ENCODE measurements around the gene WIPF2.

Gene WIPF2

GRCh38 chr17:40313668-40314583 lies 94.8 kb downstream of the WIPF2 start:
- no peak for DNase-seq (ENCODE audit: low spot score)

GRCh38 chr17:40314584-40314956 lies 95.5 kb downstream of the WIPF2 start:
- peak; percentile 90 for DNase-seq (ENCODE audit: low spot score)

- DNase-seq (ENCODE audit: low spot score), result no peak
Measured at GRCh38 chr17:40315206-40315605, 96.1 kb downstream of the WIPF2 start.

GRCh38 chr17:40315678-40316570 lies 96.8 kb downstream of the WIPF2 start:
- DNase-seq (ENCODE audit: low spot score), result no peak

DNA sequence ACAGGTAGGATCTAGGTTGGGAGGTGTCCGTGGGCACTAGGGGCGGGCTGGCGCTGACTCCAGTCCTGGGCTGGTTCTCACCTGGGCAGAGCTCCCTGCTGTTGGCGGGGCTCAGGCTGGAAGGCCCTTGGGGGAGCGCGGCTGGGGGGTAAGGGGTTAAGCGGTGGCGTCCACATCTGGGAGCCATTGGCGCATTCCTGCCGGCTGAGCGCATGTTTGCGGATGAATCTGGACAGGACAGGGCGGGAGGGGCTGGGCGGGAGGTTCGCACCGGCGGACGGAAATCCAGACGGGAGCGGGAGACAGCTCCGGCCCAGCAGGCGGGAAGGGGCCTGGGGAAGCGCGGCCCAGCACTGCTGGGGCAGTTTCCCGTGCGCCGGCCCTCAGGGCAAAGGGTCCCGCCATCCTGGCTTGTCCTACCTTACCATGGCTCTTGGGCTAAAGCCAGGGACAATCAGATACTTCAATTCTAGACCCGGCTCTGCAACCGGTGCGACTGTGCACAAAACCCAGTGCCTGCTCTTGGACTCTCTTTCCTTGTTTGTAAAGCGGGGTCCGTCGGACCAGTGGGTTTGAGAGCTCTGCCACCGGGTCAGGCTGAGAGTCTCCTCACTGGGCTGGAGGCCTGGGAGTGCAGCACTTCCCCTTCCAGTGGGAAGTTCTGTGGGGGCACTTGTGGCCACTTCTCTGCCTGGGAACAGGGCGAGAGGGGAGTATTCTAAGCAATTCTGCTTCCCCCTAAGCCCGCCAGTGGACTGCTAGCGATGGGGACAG lies 97.7 kb downstream of the WIPF2 start:
- no peak for DNase-seq (ENCODE audit: low spot score)

GRCh38 chr17:40317345-40317873 lies 98.3 kb downstream of the WIPF2 start:
- DNase-seq (ENCODE audit: low spot score), result no peak

DNA sequence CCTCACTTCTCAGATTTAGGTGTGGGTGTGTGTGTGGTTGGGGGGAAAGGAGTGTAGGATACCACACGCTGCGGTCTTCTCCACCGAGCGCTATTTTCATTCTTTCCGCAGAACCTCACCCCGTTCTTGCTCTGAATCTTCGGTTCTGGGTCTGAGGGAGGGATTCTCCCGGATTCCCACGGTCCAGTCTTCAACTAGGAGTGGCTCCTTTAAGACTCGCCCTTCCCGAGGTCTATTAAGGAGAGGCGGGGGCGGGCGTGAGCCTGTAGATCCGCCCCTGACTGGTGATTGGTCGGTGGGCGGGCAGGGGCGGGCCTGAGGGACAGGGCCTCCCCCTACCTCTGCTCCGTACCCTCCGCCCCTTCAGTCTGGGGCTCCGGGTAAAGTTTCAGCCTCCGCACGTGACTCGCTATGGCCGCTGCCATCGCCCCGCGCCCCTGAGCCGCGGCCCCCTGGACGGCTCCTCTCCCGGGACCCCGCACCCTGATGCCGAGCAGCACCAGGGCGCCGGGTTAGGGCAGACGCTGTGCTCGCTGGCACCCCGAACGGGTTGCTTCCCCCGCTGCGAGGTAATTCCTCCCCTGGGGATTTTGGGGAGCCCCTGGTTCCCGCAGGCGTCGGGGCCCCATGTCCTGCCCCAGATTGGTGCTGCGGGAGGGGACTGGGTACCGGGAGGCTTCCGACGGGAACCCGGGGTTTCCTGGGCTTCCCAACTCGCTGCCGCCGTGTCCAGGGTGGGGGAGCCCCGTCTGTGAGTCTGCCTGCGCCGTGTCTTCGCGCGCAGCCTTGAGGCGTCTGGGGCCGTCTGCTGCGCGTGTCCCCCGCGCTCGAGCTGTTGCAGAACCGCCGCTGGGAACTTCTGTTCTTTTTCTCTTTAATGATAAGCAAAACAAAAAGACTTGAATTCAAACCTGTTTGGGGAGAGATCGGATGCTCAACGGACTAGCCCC lies 99.1 kb downstream of the WIPF2 start:
- peak; percentile 92 for DNase-seq (ENCODE audit: low spot score)

GRCh38 chr17:40318830-40319391 lies 99.8 kb downstream of the WIPF2 start:
- DNase-seq (ENCODE audit: low spot score), result no peak

DNA sequence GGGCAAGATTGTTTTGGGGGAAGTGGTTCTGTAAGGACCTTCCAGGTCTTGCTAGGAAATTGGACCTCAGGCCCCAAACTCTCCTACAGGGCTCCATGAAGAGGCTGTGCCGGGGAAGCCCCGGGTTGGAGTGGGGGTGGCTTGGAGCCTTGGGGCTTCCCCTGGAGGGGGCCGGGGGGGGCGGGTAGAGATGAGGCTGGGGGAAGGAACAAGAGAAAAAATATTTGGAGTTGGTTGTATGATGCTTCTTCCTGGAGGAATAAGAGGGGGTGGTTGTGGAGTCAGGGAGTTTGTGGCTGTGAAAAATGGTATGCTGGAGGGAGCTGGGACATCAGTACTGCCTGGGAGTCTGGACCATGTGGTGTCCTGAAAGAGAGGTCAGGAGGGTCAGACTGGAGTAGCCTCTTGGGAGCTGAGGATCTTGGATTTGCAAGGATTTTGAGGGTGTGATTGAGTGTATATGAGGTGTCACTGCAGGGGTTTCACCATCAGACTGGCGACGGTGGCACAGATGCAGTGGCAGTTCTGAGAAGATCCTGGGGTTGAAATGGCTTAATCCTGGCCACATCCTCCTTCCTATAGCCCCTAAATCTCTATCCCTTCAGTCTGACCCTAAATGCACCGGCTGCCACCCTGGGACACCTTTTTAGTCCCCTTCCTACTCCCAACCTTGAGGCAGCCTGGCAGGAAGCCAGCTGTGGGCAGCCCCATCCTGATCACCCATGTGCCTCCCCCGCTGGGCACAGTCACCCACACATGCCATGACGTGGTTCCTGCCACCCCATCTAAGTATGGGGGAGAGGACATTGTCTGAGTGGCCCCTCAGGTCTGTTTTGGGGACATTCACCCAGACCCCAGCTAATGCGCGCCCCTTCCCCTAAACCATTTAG lies 100.8 kb downstream of the WIPF2 start:
- DNase-seq (ENCODE audit: low spot score), result peak; percentile 80

DNA sequence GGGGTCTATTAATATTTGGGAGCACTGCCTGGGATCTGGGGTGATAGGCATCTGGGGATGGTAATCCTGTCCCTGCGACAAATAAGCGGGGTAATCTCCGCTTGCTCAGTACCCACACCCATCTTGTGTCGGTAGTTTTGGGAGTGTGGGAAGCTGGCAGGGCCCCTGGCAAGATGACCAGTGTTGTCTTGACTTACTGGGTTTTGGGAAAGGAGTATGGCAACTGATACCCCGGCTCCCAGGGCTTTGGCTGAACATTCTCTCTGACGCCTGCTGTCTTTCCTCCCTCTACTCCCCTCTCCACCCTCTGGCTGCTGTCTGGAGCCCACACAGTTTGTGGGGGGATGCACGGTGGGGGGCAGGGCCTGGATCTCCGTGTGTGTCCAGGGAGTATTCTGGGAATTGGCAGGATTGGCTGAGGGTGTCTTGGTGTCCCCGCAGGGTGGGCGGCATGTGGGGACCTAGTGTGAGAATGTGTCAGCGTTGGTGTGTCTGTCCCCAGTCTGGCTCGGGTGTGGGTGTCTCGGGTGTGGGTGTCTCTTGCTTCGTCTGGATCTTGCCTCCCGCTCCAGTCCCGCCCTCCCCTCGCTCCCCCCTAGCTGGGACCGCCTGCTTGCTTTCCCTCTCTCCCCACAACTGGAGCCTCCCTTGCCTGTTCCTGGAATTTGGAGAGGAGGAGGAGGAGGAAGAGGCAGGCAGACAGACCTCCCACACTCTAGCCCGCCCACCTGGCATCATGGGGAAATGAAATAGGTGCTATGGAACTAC lies 101.8 kb downstream of the WIPF2 start:
- DNase-seq (ENCODE audit: low spot score), result no peak

GRCh38 chr17:40321524-40321929 lies 102.4 kb downstream of the WIPF2 start:
- no peak for DNase-seq (ENCODE audit: low spot score)

- no peak for DNase-seq (ENCODE audit: low spot score)
Measured at GRCh38 chr17:40321961-40322357, 102.9 kb downstream of the WIPF2 start.

DNA sequence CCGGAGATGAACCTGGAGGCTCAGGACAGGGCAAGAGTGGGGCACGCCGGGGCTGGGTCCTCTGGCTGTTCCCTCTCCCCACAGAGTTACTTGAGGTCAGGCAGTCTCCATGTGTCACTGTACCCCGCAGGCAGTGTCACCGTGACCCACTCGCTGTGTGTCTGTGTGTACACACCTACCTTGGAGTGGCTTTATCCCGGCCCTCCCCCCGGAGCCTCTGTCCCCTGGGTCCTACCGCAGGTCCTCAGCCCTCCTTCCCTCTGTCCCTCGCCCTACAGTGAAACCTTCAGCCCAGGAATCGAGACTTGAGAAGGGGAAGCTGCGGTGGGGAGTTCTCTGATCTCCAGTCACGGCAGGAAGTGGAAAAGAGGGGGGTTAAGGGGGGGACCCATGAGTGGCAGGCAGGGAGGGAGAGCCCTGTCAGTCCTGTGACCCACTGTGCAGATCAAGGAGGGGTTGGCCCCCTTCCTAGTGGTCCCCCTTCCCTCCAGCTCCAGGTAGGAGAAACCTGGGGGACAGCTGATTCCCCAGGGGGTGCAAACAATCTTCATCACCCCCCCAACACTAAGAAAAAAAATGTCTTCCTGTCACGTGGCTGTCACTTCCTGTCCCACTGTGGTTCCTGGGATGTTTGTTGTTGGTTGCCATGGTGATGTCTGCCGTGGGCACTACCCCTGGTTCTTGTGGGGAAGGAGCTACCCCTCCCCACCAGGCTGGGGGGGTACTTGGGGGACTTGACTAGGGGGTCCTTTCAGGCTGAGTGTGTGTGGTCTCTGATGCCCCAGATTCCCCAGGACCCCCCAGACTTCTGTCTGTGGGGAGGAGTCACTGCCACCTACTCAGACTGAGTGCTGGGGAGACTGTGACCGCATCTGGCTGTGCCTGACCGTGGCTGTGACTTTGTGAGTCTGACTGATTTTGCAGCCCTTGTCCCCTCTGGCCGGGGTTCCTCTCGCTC lies 103.5 kb downstream of the WIPF2 start:
- peak; percentile 90 for DNase-seq (ENCODE audit: low spot score)

GRCh38 chr17:40323391-40324381 lies 104.6 kb downstream of the WIPF2 start:
- peak; percentile 65 for DNase-seq (ENCODE audit: low spot score)

- DNase-seq (ENCODE audit: low spot score), result no peak
Measured at GRCh38 chr17:40325156-40326013, 106.3 kb downstream of the WIPF2 start.
